GM12878 (cell line): ENCODE data around the gene MRPL12. TPM values are rescaled to one million over a fixed set of nuclear protein-coding genes. Genes with fewer than 3 reads are reported as not detected.

Source experiments
- ATF7 ChIP-seq: fragments of 450-650 bp; IDR thresholded peaks from 2 replicates; pipeline ENCODE4 v1.6.1; 2016; ENCODE audit warnings: low read depth, mild to moderate bottlenecking
- FOXK2 ChIP-seq: fragments of 450-650 bp; IDR thresholded peaks from 2 replicates; pipeline ENCODE4 v1.6.1; 2017; ENCODE audit warnings: mild to moderate bottlenecking, moderate library complexity
- GATAD2B ChIP-seq: fragments of 450-650 bp; conservative IDR thresholded peaks from 2 replicates; pipeline ENCODE4 v1.6.1; 2017; ENCODE audit warnings: low read depth, mild to moderate bottlenecking, moderate library complexity
- MEF2A ChIP-seq: IDR thresholded peaks from 2 replicates; pipeline ENCODE4 v1.6.1; 2011; ENCODE audit warnings: low read depth, mild to moderate bottlenecking, low read length, moderate library complexity; ENCODE audit not compliant: insufficient read depth
- MEF2B ChIP-seq: fragments of 450-650 bp; IDR thresholded peaks from 2 replicates; pipeline ENCODE4 v1.6.1; 2018; ENCODE audit warnings: mild to moderate bottlenecking, moderate library complexity; ENCODE audit not compliant: partially characterized antibody, poor library complexity, severe bottlenecking
- MXI1 ChIP-seq: fragments of 150-350 bp; IDR thresholded peaks from 2 replicates; pipeline ENCODE4 v1.6.1; 2011; ENCODE audit warnings: low read depth, mild to moderate bottlenecking, inconsistent platforms, low read length, improper control_type of control experiment
- NFYA ChIP-seq: IDR thresholded peaks from 2 replicates; pipeline ENCODE4 v1.6.1; 2011; ENCODE audit warnings: low read depth, mild to moderate bottlenecking, low read length, improper control_type of control experiment, borderline replicate concordance
- NFYB ChIP-seq: IDR thresholded peaks from 2 replicates; pipeline ENCODE4 v1.6.1; 2011; ENCODE audit warnings: low read depth, mild to moderate bottlenecking, low read length, improper control_type of control experiment, moderate library complexity; ENCODE audit not compliant: insufficient read depth
- POU2F2 ChIP-seq: IDR thresholded peaks from 3 replicates; pipeline ENCODE4 v1.6.1; 2011; ENCODE audit warnings: low read depth, mild to moderate bottlenecking, low read length, borderline replicate concordance
- RELA ChIP-seq: fragments of 450-650 bp; IDR thresholded peaks from 2 replicates; pipeline ENCODE4 v1.8.0; 2014; ENCODE audit warnings: borderline replicate concordance; ENCODE audit not compliant: partially characterized antibody
- TAF1 ChIP-seq: IDR thresholded peaks from 2 replicates; pipeline ENCODE4 v1.6.1; 2011; ENCODE audit warnings: mild to moderate bottlenecking, low read depth, low read length, borderline replicate concordance
- ZZZ3 ChIP-seq: IDR thresholded peaks from 2 replicates; pipeline ENCODE4 v1.6.1; 2011; ENCODE audit warnings: low read depth; ENCODE audit not compliant: control insufficient read depth, insufficient read length
- polyA plus RNA-seq, 11 experiments: library from polyadenylated mRNA; depleted of rRNA in 4 of 11; unstranded in 6 of 11; stranded (reverse) in 5 of 11; fragments of >200 nt; fragmentation: Nextera tagmentation in 4 of 11; fragmentation: Illumina TruSeq in 1 of 11; extraction: Ambion mirVana in 4 of 11; extraction: Trizol in 1 of 11; gene quantifications; 1 replicate in 1 of 11; 2 replicates in 10 of 11; pipeline versions ENCODE4 v1.2.1 to v1.2.3, GENCODE V29; 2011 to 2016; ENCODE audit warnings: inconsistent platforms in 2 of 11, missing spikeins in 2 of 11, low read depth in 1 of 11
- total RNA-seq, 4 experiments: library from RNA; depleted of rRNA in 3 of 4; stranded (reverse); fragments of >200 nt in 3 of 4; fragmentation: Illumina TruSeq in 1 of 4; extraction: Trizol in 1 of 4; gene quantifications; 2 replicates each; pipeline versions ENCODE4 v1.2.1 to v1.2.3, GENCODE V29; 2013 to 2021
- TF ChIP-seq, protein P1 (sequence below): fragments of 450-650 bp; IDR thresholded peaks from 2 replicates; pipeline ENCODE4 v1.6.1; 2017; ENCODE audit warnings: antibody characterized with exemption, mild to moderate bottlenecking, moderate library complexity
- TF ChIP-seq, protein P2 (sequence below): IDR thresholded peaks from 2 replicates; pipeline ENCODE4 v1.6.1; 2012; ENCODE audit warnings: low read depth, low read length, improper control_type of control experiment
- TF ChIP-seq, protein P3 (sequence below): IDR thresholded peaks from 2 replicates; pipeline ENCODE4 v1.6.1; 2011; ENCODE audit warnings: low read depth, mild to moderate bottlenecking, low read length, moderate library complexity, borderline replicate concordance; ENCODE audit errors: extremely low read depth
- TF ChIP-seq, protein P4 (sequence below): fragments of 450-650 bp; IDR thresholded peaks from 2 replicates; pipeline ENCODE4 v1.6.1; 2016; ENCODE audit warnings: mild to moderate bottlenecking, moderate library complexity, borderline replicate concordance
- TF ChIP-seq, protein P5 (sequence below): fragments of 450-650 bp; IDR thresholded peaks from 2 replicates; pipeline ENCODE4 v1.6.1; 2017; ENCODE audit warnings: mild to moderate bottlenecking, low read depth, inconsistent platforms; ENCODE audit not compliant: poor library complexity, severe bottlenecking

Gene MRPL12
- total and polyA plus RNA-seq, 10 of the 15 experiments (the other 5 are each of a cell fraction or from before 2014, with no cell fraction given) = 1.3 to 269 (median 117) TPM

DNA sequence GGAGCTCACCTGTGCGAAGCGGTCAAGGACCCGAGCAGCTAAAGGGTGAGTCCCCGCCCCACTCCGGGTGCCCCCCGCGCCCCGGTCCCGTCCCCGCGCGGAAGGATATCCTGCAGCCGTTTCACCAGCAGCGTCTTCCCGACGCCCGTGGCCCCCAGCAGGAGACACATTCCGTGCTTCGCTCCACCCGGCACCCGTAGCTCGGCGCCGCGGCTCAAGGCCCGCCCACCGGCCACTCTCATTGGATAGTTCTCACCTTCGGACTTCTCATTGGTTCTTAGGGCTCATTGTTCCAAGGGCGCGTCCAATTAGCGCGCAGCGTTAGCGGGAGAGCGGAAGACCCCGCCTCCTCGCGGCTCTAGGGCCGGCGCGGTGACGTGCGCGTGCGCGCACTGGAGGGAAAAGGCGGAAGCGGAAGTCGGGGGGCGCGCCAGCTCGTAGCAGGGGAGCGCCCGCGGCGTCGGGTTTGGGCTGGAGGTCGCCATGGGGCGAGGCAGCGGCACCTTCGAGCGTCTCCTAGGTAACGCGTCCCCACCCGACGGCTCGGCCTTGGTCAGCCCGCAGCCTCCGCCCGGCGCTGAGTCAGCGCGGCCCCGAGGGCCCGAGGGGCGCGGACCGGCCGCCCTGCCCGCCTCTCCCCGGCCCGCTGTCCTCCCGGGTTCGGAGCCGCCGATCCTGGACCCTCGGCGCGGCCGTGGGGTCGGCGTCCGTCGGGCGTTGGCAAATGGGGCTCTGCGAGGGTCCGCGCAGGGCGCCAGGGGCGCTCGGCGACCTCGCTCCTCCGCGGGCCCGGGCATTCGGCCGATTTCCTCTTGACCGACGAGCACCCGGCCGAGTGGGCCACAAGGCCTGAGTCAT lies 19.4 kb upstream of the MRPL12 start, which contains the start of the genes ARL16 and HGS (continued):
- TF ChIP-seq, protein P1, sequence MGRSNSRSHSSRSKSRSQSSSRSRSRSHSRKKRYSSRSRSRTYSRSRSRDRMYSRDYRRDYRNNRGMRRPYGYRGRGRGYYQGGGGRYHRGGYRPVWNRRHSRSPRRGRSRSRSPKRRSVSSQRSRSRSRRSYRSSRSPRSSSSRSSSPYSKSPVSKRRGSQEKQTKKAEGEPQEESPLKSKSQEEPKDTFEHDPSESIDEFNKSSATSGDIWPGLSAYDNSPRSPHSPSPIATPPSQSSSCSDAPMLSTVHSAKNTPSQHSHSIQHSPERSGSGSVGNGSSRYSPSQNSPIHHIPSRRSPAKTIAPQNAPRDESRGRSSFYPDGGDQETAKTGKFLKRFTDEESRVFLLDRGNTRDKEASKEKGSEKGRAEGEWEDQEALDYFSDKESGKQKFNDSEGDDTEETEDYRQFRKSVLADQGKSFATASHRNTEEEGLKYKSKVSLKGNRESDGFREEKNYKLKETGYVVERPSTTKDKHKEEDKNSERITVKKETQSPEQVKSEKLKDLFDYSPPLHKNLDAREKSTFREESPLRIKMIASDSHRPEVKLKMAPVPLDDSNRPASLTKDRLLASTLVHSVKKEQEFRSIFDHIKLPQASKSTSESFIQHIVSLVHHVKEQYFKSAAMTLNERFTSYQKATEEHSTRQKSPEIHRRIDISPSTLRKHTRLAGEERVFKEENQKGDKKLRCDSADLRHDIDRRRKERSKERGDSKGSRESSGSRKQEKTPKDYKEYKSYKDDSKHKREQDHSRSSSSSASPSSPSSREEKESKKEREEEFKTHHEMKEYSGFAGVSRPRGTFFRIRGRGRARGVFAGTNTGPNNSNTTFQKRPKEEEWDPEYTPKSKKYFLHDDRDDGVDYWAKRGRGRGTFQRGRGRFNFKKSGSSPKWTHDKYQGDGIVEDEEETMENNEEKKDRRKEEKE = no peak
- TF ChIP-seq ATF7 = no peak
- peak; percentile 44; the same call in 1 of the 3 replicates for TF ChIP-seq POU2F2
- TF ChIP-seq GATAD2B = peak; percentile 88
- peak; percentile 86 for TF ChIP-seq MXI1
- TF ChIP-seq RELA = peak; percentile 35
- TF ChIP-seq NFYB = peak; percentile 96
- TF ChIP-seq, protein P2, sequence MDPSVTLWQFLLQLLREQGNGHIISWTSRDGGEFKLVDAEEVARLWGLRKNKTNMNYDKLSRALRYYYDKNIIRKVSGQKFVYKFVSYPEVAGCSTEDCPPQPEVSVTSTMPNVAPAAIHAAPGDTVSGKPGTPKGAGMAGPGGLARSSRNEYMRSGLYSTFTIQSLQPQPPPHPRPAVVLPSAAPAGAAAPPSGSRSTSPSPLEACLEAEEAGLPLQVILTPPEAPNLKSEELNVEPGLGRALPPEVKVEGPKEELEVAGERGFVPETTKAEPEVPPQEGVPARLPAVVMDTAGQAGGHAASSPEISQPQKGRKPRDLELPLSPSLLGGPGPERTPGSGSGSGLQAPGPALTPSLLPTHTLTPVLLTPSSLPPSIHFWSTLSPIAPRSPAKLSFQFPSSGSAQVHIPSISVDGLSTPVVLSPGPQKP = peak; percentile 72
- TF ChIP-seq ZZZ3 = no peak
- peak; percentile 62; the same call in 1 of the 2 replicates for TF ChIP-seq TAF1
- TF ChIP-seq NFYA = peak; percentile 73
- TF ChIP-seq, protein P3, sequence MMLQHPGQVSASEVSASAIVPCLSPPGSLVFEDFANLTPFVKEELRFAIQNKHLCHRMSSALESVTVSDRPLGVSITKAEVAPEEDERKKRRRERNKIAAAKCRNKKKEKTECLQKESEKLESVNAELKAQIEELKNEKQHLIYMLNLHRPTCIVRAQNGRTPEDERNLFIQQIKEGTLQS = no peak
- TF ChIP-seq, protein P4, sequence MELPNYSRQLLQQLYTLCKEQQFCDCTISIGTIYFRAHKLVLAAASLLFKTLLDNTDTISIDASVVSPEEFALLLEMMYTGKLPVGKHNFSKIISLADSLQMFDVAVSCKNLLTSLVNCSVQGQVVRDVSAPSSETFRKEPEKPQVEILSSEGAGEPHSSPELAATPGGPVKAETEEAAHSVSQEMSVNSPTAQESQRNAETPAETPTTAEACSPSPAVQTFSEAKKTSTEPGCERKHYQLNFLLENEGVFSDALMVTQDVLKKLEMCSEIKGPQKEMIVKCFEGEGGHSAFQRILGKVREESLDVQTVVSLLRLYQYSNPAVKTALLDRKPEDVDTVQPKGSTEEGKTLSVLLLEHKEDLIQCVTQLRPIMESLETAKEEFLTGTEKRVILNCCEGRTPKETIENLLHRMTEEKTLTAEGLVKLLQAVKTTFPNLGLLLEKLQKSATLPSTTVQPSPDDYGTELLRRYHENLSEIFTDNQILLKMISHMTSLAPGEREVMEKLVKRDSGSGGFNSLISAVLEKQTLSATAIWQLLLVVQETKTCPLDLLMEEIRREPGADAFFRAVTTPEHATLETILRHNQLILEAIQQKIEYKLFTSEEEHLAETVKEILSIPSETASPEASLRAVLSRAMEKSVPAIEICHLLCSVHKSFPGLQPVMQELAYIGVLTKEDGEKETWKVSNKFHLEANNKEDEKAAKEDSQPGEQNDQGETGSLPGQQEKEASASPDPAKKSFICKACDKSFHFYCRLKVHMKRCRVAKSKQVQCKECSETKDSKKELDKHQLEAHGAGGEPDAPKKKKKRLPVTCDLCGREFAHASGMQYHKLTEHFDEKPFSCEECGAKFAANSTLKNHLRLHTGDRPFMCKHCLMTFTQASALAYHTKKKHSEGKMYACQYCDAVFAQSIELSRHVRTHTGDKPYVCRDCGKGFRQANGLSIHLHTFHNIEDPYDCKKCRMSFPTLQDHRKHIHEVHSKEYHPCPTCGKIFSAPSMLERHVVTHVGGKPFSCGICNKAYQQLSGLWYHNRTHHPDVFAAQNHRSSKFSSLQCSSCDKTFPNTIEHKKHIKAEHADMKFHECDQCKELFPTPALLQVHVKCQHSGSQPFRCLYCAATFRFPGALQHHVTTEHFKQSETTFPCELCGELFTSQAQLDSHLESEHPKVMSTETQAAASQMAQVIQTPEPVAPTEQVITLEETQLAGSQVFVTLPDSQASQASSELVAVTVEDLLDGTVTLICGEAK = peak; percentile 90
- TF ChIP-seq MEF2B = peak; percentile 15
- TF ChIP-seq, protein P5, sequence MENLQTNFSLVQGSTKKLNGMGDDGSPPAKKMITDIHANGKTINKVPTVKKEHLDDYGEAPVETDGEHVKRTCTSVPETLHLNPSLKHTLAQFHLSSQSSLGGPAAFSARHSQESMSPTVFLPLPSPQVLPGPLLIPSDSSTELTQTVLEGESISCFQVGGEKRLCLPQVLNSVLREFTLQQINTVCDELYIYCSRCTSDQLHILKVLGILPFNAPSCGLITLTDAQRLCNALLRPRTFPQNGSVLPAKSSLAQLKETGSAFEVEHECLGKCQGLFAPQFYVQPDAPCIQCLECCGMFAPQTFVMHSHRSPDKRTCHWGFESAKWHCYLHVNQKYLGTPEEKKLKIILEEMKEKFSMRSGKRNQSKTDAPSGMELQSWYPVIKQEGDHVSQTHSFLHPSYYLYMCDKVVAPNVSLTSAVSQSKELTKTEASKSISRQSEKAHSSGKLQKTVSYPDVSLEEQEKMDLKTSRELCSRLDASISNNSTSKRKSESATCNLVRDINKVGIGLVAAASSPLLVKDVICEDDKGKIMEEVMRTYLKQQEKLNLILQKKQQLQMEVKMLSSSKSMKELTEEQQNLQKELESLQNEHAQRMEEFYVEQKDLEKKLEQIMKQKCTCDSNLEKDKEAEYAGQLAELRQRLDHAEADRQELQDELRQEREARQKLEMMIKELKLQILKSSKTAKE = peak; percentile 22
- no peak for TF ChIP-seq MEF2A
- no peak for TF ChIP-seq FOXK2
